Choroid plexus epithelial cell (primary cell): ENCODE data around the gene RIN3.

ENCODE experiments used
- DNase-seq: peaks from one replicate; pipeline ENCODE4 v3.0.0-alpha.2; 2010; ENCODE audit warnings: low read depth
- H3K4me3 ChIP-seq: 2 replicates; pipeline ENCODE4 v1.5.1; 2011; ENCODE audit warnings: low read depth, mild to moderate bottlenecking, control low read depth, low read length, moderate library complexity
- TF ChIP-seq, protein P1 (sequence below): conservative IDR thresholded peaks from 2 replicates; pipeline ENCODE4 v1.5.1; 2011; ENCODE audit warnings: low read depth, mild to moderate bottlenecking, control low read depth, inconsistent platforms, low read length, moderate library complexity

Gene RIN3

DNA sequence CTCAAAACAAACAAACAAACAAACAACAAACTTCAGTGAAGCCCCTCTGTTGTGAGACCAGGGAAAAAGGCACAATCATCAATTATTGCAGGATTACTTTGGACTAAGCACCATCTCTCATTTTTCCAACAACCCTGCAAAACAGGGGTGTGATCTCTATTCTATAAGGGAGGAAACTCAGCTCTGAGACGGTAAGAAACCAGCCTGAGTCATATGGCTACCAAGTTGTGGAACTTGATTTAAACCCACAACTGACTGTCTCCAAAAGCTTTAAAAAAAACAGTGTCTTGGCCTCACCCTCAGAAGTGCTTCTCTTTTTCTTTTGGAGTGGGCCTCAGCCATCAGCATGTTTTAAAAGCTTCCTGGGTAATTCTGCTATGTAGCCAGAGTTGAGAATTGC is 49.8 kb downstream of the RIN3 start:
- TF ChIP-seq, protein P1, sequence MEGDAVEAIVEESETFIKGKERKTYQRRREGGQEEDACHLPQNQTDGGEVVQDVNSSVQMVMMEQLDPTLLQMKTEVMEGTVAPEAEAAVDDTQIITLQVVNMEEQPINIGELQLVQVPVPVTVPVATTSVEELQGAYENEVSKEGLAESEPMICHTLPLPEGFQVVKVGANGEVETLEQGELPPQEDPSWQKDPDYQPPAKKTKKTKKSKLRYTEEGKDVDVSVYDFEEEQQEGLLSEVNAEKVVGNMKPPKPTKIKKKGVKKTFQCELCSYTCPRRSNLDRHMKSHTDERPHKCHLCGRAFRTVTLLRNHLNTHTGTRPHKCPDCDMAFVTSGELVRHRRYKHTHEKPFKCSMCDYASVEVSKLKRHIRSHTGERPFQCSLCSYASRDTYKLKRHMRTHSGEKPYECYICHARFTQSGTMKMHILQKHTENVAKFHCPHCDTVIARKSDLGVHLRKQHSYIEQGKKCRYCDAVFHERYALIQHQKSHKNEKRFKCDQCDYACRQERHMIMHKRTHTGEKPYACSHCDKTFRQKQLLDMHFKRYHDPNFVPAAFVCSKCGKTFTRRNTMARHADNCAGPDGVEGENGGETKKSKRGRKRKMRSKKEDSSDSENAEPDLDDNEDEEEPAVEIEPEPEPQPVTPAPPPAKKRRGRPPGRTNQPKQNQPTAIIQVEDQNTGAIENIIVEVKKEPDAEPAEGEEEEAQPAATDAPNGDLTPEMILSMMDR, result no peak
- no peak overlapping the region for H3K4me3 ChIP-seq
- DNase-seq, result peak; percentile 30

DNA sequence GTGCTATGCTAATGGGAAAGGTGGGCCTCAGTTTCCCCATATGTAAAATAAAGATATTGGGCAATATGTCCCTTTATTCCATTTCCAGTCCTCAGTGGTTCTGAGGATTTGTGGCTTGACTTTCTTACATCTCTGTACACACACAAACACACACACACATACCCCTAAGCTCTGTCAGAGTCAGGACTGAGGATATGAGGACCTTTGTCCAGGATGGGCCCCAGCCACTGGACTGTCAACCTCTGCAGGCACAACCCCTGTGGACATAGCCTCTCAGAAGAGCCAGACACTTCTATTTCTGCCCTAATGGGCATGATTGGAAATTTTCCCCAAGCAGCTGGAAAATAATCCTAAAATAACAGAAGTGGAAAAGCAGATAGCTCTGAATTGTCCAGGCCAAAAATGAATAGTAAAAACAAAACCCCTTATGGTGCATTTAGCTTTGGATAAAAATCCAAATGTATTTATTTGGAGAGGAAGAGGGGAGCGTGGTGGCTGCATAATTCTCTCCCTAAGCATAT is 50.2 kb downstream of the RIN3 start:
- H3K4me3 ChIP-seq, result no peak overlapping the region
- TF ChIP-seq, protein P1, result no peak
- no peak for DNase-seq

DNA sequence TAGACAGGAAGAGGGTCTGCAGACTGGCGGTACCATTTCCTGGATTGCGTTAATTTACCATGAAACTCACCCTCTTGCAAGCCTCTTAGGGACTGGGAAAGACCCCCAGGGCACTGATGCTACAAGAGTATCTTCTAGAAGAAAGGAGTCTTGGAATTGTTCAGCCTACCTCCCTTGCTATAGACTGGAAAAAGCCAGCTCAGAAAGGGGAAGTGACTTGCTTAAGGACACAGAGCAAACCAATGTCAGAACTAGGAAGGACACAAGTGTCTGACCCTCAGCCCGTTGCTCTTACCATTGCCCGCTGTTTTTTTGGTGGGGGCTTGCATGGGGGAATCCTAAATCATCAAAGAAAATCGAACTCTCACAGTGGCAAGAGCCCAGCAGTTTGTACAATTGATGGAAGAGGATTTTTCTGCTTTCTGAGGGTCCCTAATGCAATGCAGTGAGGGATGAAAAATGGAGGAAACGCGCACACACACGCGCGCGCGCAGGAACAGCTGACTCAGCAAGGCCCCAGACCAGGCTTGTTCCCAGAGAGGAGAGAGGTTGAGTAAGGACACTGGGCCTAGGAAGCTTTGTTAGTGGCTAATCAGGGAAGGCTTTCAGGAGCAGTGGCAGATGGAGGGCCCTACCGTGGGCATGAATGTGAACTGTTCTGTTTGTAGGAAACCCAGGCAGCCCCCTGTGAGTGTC is 50.9 kb downstream of the RIN3 start:
- DNase-seq, result no peak
- no peak overlapping the region for H3K4me3 ChIP-seq
- TF ChIP-seq, protein P1, result no peak

DNA sequence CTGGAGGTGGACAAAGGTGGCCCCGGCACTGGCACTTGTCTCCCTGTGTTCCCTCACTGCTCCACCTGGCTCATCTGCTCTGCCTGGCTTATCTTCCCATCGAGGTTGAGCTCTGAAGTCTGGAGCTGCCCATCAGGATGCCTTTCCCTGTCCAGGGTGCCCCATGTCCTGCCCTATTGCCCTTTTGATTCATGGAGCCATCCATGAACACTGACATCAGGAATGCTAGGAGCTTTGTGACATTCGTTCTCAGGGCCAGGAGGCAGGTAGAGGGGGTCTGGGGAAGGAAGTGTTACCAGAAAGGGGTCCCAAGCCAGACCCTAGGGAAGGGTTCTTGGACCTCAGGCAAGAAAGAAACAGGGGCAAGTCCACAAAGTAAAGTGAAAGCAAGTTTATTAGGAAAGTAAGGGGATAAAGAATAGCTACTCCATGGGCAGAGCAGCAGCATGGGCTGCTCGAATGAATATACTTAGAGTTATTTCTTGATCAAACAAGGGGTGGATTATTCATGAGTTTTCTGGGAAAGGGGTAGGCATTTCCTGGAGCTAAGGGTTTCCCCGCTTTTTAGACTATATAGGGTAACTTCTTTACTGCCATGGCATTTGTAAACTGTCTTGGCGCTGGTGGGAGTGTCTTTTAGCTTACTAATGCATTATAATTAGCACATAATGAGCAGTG is 51.6 kb downstream of the RIN3 start:
- H3K4me3 ChIP-seq, result no peak overlapping the region
- TF ChIP-seq, protein P1, result no peak
- DNase-seq, result no peak

DNA sequence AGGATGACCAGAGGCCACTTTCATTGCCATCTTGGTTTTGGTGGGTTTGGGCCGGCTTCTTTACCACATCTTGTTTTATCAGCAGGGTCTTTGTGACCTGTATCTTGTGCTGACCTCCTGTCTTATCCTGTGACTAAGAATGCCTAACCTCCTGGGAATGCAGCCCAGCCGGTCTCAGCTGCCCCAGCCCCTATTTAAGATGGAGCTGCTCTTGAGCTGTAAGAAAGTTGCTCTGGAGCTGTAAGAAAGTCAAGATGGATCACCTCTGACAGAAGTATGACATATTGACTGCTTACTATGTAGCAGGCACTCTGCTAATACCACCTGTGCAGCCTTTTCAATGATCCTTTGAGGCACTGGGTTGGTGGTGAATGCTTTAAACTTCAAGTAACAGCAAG is 52.1 kb downstream of the RIN3 start:
- no peak for DNase-seq
- H3K4me3 ChIP-seq, result no peak overlapping the region
- TF ChIP-seq, protein P1, result no peak

DNA sequence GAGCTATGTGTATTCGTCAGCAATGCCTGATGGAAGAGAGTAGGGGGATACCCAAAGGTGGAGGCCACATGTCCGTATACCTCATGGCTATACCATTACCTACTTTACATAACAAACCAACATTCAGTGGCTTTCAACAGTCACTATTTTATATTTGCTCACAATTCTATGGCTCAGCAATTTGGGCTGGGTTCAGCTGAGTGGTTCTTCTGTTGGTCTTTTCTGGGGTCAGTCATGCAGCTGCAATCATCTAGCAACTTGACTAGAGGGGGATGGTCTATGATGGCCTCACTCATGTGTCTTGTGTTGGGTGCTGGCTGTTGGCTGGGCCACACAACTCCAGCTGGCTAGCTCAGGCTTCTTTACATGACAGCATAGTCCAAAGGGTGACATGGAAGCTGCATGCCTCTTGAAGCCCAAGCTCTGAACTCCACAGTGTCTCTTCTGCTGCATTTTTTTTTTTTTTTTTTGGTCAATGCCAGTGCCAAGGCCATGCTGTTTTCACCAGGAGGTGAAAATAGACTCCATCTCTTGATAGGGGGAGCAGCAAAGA is 53.7 kb downstream of the RIN3 start:
- TF ChIP-seq, protein P1, result no peak
- no peak for DNase-seq
- H3K4me3 ChIP-seq, result no peak overlapping the region
